Body of pancreas (tissue), 4 donors: Measurements from ENCODE around the gene FAM222B. TPM values are rescaled to one million over a fixed set of nuclear protein-coding genes. Genes with fewer than 3 reads are reported as not detected.
"Not testable (repeated sequence)": the region's sequence is repeated elsewhere in the genome, so short reads cannot be mapped to it uniquely, and the experiment has no call there.

Source experiments
- ATAC-seq: fragments of 150-250 bp; one replicate; pipeline ENCODE4 v1.9.1; 2016
- DNase-seq, 4 donors: peaks; one replicate each; pipeline ENCODE4 v3.0.0-alpha.2; 2019
- H3K27ac ChIP-seq, 4 donors: fragments of 200-600 bp; sonication (generic); 1 replicate in 3 of 4; 2 replicates in 1 of 4; pipeline versions ENCODE4 v1.5.1 to v1.6.1; 2016 to 2019; ENCODE audit warnings: mild to moderate bottlenecking in 1 of 4, mixed read lengths in 1 of 4, moderate library complexity in 1 of 4
- H3K27me3 ChIP-seq, 2 donors: fragments of 200-600 bp; sonication (generic); one replicate each; pipeline ENCODE4 v1.6.0; 2016; ENCODE audit warnings: mild to moderate bottlenecking in 1 of 2
- H3K36me3 ChIP-seq, 2 donors: fragments of 200-600 bp; sonication (generic); replicated peaks in 1 of 2; 2 replicates each; pipeline ENCODE4 v1.5.1; 2016; ENCODE audit warnings: low read depth in 2 of 2; ENCODE audit not compliant: insufficient read depth in 1 of 2
- H3K4me1 ChIP-seq: fragments of 200-600 bp; sonication (generic); one replicate; pipeline ENCODE4 v1.6.0; 2016
- H3K4me3 ChIP-seq, 2 donors: fragments of 200-600 bp; sonication (generic); 1 replicate in 1 of 2; 2 replicates in 1 of 2; pipeline ENCODE4 v1.5.1; 2016 to 2019
- H3K9me3 ChIP-seq, 3 donors: fragments of 200-600 bp; sonication (generic); 1 replicate in 2 of 3; 2 replicates in 1 of 3; pipeline ENCODE4 v1.5.1; 2016
- POLR2A ChIP-seq, 3 donors: fragments of 450-650 bp; IDR thresholded peaks; one replicate each; pipeline ENCODE4 v1.6.1; 2016; ENCODE audit warnings: antibody characterized with exemption in 3 of 3, mild to moderate bottlenecking in 2 of 3
- WGBS, 2 donors: methylation state at CpG; one replicate each; pipeline ENCODE4 v1.1.5; 2017; 5-methylcytosine and 5-hydroxymethylcytosine counted together
- intact Hi-C: fragments of 100-400 bp; cut with DNase I; formaldehyde crosslinking; loops from one replicate; pipeline ENCODE4 v1.15.1; 2023
- total RNA-seq, 2 donors: library from RNA; depleted of rRNA; stranded (reverse); fragments of >200 nt; gene quantifications; one replicate each; pipeline ENCODE4 v1.1.0, GENCODE V29; 2016
- TF ChIP-seq, protein P1 (sequence below), 7 experiments: fragments of 450-650 bp in 4 of 7; fragments of 200-600 bp in 3 of 7; sonication (generic) in 3 of 7; IDR thresholded peaks; one replicate each; pipeline ENCODE4 v1.5.1; 2016 to 2019; ENCODE audit warnings: antibody characterized with exemption in 7 of 7

The FAM222B gene
- total RNA-seq, 2 donors from 2014 or later, result 9.9 to 15.3 TPM

- no peaks in the 10 kb centered on the region for H3K36me3 ChIP-seq
- 87 to 88% methylated on average over 10 of the region's 10 CpGs for WGBS, 2 donors
- no peak overlapping the region for H3K27ac ChIP-seq
- no peaks in the 10 kb centered on the region for H3K9me3 ChIP-seq
- intact Hi-C loops, result no loop called here
- no peak for ATAC-seq
- DNase-seq, result no peak
- no peaks in the 10 kb centered on the region for H3K27me3 ChIP-seq
- TF ChIP-seq, protein P1, sequence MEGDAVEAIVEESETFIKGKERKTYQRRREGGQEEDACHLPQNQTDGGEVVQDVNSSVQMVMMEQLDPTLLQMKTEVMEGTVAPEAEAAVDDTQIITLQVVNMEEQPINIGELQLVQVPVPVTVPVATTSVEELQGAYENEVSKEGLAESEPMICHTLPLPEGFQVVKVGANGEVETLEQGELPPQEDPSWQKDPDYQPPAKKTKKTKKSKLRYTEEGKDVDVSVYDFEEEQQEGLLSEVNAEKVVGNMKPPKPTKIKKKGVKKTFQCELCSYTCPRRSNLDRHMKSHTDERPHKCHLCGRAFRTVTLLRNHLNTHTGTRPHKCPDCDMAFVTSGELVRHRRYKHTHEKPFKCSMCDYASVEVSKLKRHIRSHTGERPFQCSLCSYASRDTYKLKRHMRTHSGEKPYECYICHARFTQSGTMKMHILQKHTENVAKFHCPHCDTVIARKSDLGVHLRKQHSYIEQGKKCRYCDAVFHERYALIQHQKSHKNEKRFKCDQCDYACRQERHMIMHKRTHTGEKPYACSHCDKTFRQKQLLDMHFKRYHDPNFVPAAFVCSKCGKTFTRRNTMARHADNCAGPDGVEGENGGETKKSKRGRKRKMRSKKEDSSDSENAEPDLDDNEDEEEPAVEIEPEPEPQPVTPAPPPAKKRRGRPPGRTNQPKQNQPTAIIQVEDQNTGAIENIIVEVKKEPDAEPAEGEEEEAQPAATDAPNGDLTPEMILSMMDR (IDR thresholded peaks at IDR 0.05), result no peak
- TF ChIP-seq POLR2A (IDR thresholded peaks at IDR 0.05), result no peak
- H3K4me3 ChIP-seq, result no peak overlapping the region
- H3K4me1 ChIP-seq, result peaks cover 11% of the 10 kb centered on the region
These were observed 3.6 kb upstream of the FAM222B start for GRCh38 chr17:28846231-28846630.

DNA sequence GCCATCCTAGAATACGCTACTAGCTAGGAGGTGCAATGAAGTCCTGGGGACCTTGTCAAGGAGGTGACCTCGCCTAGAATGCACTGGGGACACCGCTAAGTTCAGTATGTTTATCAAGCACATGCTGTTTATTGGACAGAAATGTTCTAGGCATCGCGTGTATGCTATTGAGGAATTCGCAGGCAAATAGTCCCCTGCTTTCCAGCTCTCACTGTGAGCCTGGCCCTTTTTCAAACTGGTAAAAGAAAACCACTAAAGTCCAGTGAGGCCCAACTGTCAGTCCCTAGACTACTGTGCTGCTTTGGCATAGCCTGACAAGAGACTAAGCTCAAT is 1.2 kb upstream of the FAM222B start:
- DNase-seq, result no peak
- ATAC-seq, result no peak
- Histone ChIP-seq H3K27ac (no peak overlapping the region), H3K36me3 (no peaks in the 10 kb centered on the region), H3K4me1 (peaks cover 11% of the 10 kb centered on the region), H3K4me3 (no peak overlapping the region), H3K9me3 (no peaks in the 10 kb centered on the region), H3K27me3 (no peaks in the 10 kb centered on the region)
- intact Hi-C loops, result no loop called here
- 75 to 91% methylated on average over 4 to 6 of the region's 6 CpGs for WGBS, 2 donors
- TF ChIP-seq POLR2A (IDR thresholded peaks at IDR 0.05), result no peak
- TF ChIP-seq, protein P1 (IDR thresholded peaks at IDR 0.05), result no peak

DNA sequence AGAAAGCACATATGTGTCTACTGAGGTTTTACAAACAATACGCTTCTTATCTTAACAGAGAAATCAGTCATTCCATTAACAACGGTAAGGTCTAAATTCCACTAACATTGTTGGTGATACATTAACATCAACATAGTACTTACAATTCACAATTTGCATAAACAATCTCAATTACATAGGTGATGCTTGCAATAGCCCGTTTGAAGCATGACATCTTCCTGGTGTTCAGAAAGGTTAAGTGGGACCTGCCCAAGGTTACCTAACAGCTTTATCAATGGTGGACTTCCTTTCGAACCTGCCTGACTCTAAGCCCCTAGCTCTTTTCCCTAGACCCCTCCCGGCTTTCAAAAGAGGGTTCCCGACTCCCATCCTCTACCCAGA is 699 bp downstream of the FAM222B start:
- intact Hi-C loops, result no loop called here
- DNase-seq (no peak), ATAC-seq (peak; percentile 24)
- WGBS, 2 donors, result 0% methylated on average over 6 of the region's 6 CpGs
- no peaks in the 10 kb centered on the region for H3K36me3 ChIP-seq
- H3K9me3 ChIP-seq, result no peaks in the 10 kb centered on the region
- peaks cover 11% of the 10 kb centered on the region for H3K4me1 ChIP-seq
- TF ChIP-seq POLR2A (IDR thresholded peaks at IDR 0.05), result no peak
- TF ChIP-seq, protein P1 (IDR thresholded peaks at IDR 0.05), result no peak
- H3K27ac ChIP-seq, result peak overlapping the region; percentile 6 to 81 (median 72)
- no peaks in the 10 kb centered on the region for H3K27me3 ChIP-seq
- H3K4me3 ChIP-seq, result peak overlapping the region; percentile 44 to 61

- ATAC-seq (no peak), DNase-seq (no peak)
- TF ChIP-seq, protein P1 (IDR thresholded peaks at IDR 0.05), result no peak
- no peak for TF ChIP-seq POLR2A (IDR thresholded peaks at IDR 0.05)
- Histone ChIP-seq H3K4me3 (no peak overlapping the region), H3K9me3 (no peaks in the 10 kb centered on the region), H3K27me3 (no peaks in the 10 kb centered on the region), H3K4me1 (peaks cover 11% of the 10 kb centered on the region), H3K27ac (no peak overlapping the region), H3K36me3 (no peaks in the 10 kb centered on the region)
- WGBS, 2 donors, result 82 to 97% methylated on average over 2 of the region's 2 CpGs
- intact Hi-C loops, result no loop called here
These were observed 3.4 kb downstream of the FAM222B start for GRCh38 chr17:28839221-28839620.

- H3K36me3 ChIP-seq, intact Hi-C loops, H3K9me3 ChIP-seq, H3K27ac ChIP-seq, H3K27me3 ChIP-seq, DNase-seq, H3K4me3 ChIP-seq, H3K4me1 ChIP-seq, ATAC-seq: not testable (repeated sequence)
- WGBS, 2 donors, result 90 to 92% methylated on average over 10 of the region's 10 CpGs
These were observed 6.0 kb downstream of the FAM222B start for GRCh38 chr17:28836541-28836940.
